ENCODE measurements around the gene ORC5. TPM values are rescaled to one million over a fixed set of nuclear protein-coding genes. Genes with fewer than 3 reads are reported as not detected.

ORC5 gene
- total and polyA plus RNA-seq, 10 of the 15 experiments (the other 5 are each of a cell fraction or from before 2014, with no cell fraction given): 14.8 to 58.6 (median 30.3) TPM

DNA sequence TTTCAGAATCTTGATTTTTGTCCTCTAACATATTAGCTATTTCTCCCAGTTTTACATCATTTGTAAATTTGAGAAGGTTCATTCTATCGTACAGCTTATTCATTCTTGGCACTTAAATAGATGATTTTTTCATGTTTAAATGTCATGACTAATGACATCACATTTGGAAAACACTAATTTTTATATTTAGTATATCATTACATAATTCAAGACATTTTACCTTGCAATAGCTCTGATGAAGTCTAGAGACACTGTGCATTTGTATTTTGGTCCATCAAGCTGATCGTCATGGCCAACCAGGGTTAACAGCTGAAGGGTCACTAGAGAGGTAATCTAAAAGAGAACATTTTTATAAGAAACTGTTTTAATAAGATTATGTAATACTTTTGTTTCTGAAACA is 71.3 kb downstream of the ORC5 start:
- DNase-seq (ENCODE audit: low read depth, low spot score) (no peak), ATAC-seq (no peak), FAIRE-seq (no peak)
- Histone ChIP-seq H2AFZ (ENCODE audit: control insufficient read depth, low read depth, low read length) (no peak overlapping the region), H3K4me3 (no peak overlapping the region), H3K79me2 (ENCODE audit: control insufficient read depth, insufficient read depth, low read length) (no peaks in the 10 kb centered on the region), H3K4me1 (ENCODE audit: control insufficient read depth, insufficient read depth, low read length) (no peaks in the 10 kb centered on the region), H3K4me2 (ENCODE audit: control insufficient read depth, insufficient read depth) (no peak overlapping the region), H3K27ac (ENCODE audit: control insufficient read depth, insufficient read depth) (no peak overlapping the region), H3K36me3 (ENCODE audit: control insufficient read depth in 2 of 2, insufficient read depth in 2 of 2, low read length in 1 of 2) (peaks cover 0 to 1% of the 10 kb centered on the region in 2 experiments; a peak in 3 of 4 replicates), H3K27me3 (replicated peaks in 1 of 2; ENCODE audit: control insufficient read depth in 2 of 2, insufficient read depth in 2 of 2, low read length in 1 of 2) (no peaks in the 10 kb centered on the region), H3K9ac (ENCODE audit: control insufficient read depth, insufficient read depth, low read length) (no peak overlapping the region), H4K20me1 (ENCODE audit: control insufficient read depth, insufficient read depth) (no peaks in the 10 kb centered on the region), H3K9me3 (replicated peaks; ENCODE audit: control insufficient read depth, insufficient read depth, low read length) (no peaks in the 10 kb centered on the region)
- ChIA-PET POLR2A (interaction anchor here (0.9 kb wide), 1 partner anchor 566 kb away, joined by 3 read pairs; no protein-coding TSS in a partner anchor), RAD21 (ENCODE audit: unreplicated experiment) (no interaction called here), SMC1A (ENCODE audit: uncharacterized antibody, unreplicated experiment) (interaction anchor here (0.7 kb wide), 1 partner anchor 14 kb away, joined by 3 read pairs; no protein-coding TSS in a partner anchor), CTCF (interaction anchor here (0.8 kb wide), 1 partner anchor 21 kb away, joined by 3 read pairs; no protein-coding TSS in a partner anchor)
- TF ChIP-seq CTCF (IDR thresholded peaks at IDR 0.05 in 2 of 3, conservative IDR thresholded peaks at IDR 0.05 in 1 of 3; ENCODE audit: control insufficient read depth in 2 of 3, extremely low read depth in 1 of 3, insufficient read depth in 1 of 3, low read depth in 3 of 3, low read length in 3 of 3) (no peak), ZNF622 (IDR thresholded peaks at IDR 0.05) (no peak), CBFB (IDR thresholded peaks at IDR 0.05; ENCODE audit: low read depth) (no peak), RB1 (IDR thresholded peaks at IDR 0.05; ENCODE audit: borderline replicate concordance) (no peak), KAT2A (conservative IDR thresholded peaks at IDR 0.05; ENCODE audit: control insufficient read depth, low read depth, low read length) (no peak), NR2C1 (IDR thresholded peaks at IDR 0.05) (no peak), MTA2 (IDR thresholded peaks at IDR 0.05; ENCODE audit: low read depth) (no peak), SPI1 (IDR thresholded peaks at IDR 0.05; ENCODE audit: borderline replicate concordance, insufficient read depth, low read depth, low read length) (no peak), EP300 (IDR thresholded peaks at IDR 0.05; ENCODE audit: borderline replicate concordance in 1 of 2, control insufficient read depth in 1 of 2, low read depth in 2 of 2, low read length in 2 of 2) (no peak), PRDM15 (CRISPR knock-in tag; IDR thresholded peaks at IDR 0.05) (no peak), JUND (IDR thresholded peaks at IDR 0.05; ENCODE audit: low read depth, low read length) (no peak), ZNF274 (IDR thresholded peaks at IDR 0.05; ENCODE audit: insufficient read depth, insufficient read length) (no peak), ZBED1 (IDR thresholded peaks at IDR 0.05; ENCODE audit: borderline replicate concordance) (no peak), POU2F2 (IDR thresholded peaks at IDR 0.05; ENCODE audit: borderline replicate concordance, low read depth, low read length) (no peak), SMC3 (IDR thresholded peaks at IDR 0.05; ENCODE audit: borderline replicate concordance, low read length) (no peak)
- in situ Hi-C loops (cut with MboI) (no loop called here), intact Hi-C loops (cut with micrococcal nuclease; ENCODE audit: unreplicated experiment) (no loop called here)
- no TSS peak for BruUV-seq (replicated peaks)
- 100% methylated on average over 2 of the region's 2 CpGs for WGBS (ENCODE audit: insufficient coverage, insufficient replicate concordance, low lambda C conversion rate, missing lambda C conversion rate)
